Measurements from ENCODE around the gene KSR2.

The KSR2 gene

DNA sequence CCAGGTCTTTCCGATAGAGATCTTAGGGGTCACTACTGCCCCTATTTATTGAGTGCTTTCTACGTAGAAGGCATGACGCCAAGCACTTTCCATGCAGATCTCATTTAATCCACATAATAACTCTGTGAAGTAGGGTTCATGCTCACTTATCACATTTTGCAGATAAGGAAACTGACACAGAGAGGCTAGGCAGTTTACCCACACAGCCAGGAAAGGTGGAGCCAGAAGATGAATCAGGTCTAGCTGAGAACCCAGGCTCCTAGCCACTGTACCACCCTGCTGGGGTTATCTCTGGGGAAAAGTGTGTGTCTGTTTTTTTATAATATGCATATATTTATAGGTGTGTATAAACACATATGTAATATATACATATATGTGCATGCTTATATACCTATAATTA lies 83.6 kb downstream of the KSR2 start:
- H3K4me3 ChIP-seq (replicated peaks; ENCODE audit: low read depth, low read length): no peak overlapping the region
- no peak for DNase-seq (ENCODE audit: extremely low read depth, low read depth)
- TF ChIP-seq CTCF (IDR thresholded peaks at IDR 0.05; ENCODE audit: low read depth, low read length, missing control alignments): no peak

GRCh38 chr12:117884161-117884560 lies 84.6 kb downstream of the KSR2 start:
- no peak overlapping the region for H3K4me3 ChIP-seq (replicated peaks; ENCODE audit: low read depth, low read length)
- no peak for DNase-seq (ENCODE audit: extremely low read depth, low read depth)
- TF ChIP-seq CTCF (IDR thresholded peaks at IDR 0.05; ENCODE audit: low read depth, low read length, missing control alignments): no peak

DNA sequence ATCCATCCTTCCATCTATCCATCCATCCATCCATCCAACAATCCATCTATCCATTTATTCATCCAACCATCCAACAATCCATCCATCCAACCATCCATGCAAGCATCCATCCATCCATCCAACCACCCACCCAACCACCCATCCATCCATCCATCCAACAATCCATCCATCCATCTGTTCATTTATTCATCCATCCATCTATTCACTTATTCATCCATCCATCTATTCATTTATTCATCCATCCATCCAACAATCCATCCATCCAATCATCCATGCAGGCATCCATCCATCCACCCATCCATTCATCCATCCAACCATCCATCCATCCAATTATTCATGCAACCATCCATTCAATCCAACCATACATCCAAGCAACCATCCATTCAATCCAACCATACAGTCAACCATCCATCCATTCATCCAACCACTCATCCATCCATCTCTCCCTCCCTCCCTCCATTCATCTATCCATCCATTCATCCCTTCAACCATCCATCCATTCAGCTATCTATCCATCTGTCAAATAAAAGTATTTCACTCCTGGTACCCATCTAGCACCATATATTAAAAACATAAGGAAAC lies 86.1 kb downstream of the KSR2 start:
- no peak for DNase-seq (ENCODE audit: extremely low read depth, low read depth)
- TF ChIP-seq CTCF (IDR thresholded peaks at IDR 0.05; ENCODE audit: low read depth, low read length, missing control alignments): no peak
- H3K4me3 ChIP-seq (replicated peaks; ENCODE audit: low read depth, low read length): no peak overlapping the region

DNA sequence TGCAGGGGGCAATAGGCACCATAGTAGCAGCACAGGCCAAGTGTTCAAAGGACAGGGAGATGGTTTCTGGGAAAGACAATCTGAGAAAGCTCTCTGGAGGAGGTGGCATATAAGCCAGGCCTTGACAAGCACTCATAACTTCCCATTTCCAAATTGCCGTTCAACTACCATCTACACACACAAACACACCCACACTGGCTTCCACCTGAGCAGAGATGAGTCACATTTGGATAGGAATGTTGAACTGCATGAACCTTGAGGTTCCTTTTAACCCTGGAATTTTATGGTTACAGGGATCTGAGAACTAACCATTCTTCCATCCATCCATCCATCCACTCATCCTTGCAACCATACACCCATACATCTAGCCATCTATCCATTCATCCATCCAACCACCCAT lies 86.6 kb downstream of the KSR2 start:
- no peak overlapping the region for H3K4me3 ChIP-seq (replicated peaks; ENCODE audit: low read depth, low read length)
- no peak for TF ChIP-seq CTCF (IDR thresholded peaks at IDR 0.05; ENCODE audit: low read depth, low read length, missing control alignments)
- no peak for DNase-seq (ENCODE audit: extremely low read depth, low read depth)

- TF ChIP-seq CTCF (IDR thresholded peaks at IDR 0.05; ENCODE audit: low read depth, low read length, missing control alignments): no peak
- no peak overlapping the region for H3K4me3 ChIP-seq (replicated peaks; ENCODE audit: low read depth, low read length)
- no peak for DNase-seq (ENCODE audit: extremely low read depth, low read depth)
These were observed 87.3 kb downstream of the KSR2 start for GRCh38 chr12:117881517-117881916.

DNA sequence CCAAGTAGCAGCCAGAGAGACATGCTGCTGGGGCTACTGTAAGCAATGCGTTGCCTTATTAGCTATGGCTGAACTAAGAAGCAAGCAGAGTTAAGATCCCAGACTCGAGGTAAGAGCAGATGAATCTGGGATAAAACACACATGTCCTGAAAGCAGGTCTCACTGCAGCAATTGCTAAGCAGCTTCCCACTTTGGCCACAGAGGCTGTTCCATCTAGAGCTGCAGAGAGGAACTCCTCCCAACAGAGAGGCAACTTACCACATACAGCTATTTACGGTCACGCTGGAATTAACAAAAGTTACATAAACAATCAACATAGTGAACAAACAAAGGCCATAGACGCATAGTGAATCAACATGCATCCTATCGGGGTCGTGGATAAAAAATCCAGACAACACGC lies 90.2 kb downstream of the KSR2 start:
- no peak for DNase-seq (ENCODE audit: extremely low read depth, low read depth)
- TF ChIP-seq CTCF (IDR thresholded peaks at IDR 0.05; ENCODE audit: low read depth, low read length, missing control alignments): no peak
- H3K4me3 ChIP-seq (replicated peaks; ENCODE audit: low read depth, low read length): no peak overlapping the region

DNA sequence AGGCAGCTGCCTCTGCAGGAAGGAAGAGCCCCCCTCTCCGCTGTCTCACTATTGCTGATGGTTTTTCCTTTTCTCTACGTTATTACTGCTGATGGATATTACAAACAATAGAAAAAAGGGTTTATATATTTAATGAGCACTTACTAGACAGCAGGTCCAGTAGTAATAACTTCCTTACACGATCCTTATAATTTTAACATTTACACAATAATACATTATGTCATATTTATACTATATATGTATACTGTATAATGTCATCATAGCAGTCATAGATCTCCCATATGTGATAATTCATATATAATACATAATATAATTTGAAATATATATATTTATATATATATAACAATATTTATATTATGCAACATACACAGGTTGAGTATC lies 92.4 kb downstream of the KSR2 start:
- DNase-seq (ENCODE audit: extremely low read depth, low read depth): no peak
- H3K4me3 ChIP-seq (replicated peaks; ENCODE audit: low read depth, low read length): no peak overlapping the region
- TF ChIP-seq CTCF (IDR thresholded peaks at IDR 0.05; ENCODE audit: low read depth, low read length, missing control alignments): no peak

Measured in HFF-Myc (cell line).